ENCODE data around the gene SESTD1.
"Not testable (repeated sequence)": the region's sequence is repeated elsewhere in the genome, so short reads cannot be mapped to it uniquely, and the experiment has no call there.

Gene SESTD1

GRCh38 chr2:179098080-179098689 is 166.4 kb downstream of the SESTD1 start:
- Histone ChIP-seq H3K4me3 (ENCODE audit: low read depth, low read length) (no peak overlapping the region), H3K27me3 (ENCODE audit: insufficient read depth, low read depth, severe bottlenecking) (no peaks in the 10 kb centered on the region), H3K27ac (no peak overlapping the region), H3K9me3 (ENCODE audit: severe bottlenecking) (peaks cover 1% of the 10 kb centered on the region), H3K36me3 (no peaks in the 10 kb centered on the region)
- TF ChIP-seq, protein P1, sequence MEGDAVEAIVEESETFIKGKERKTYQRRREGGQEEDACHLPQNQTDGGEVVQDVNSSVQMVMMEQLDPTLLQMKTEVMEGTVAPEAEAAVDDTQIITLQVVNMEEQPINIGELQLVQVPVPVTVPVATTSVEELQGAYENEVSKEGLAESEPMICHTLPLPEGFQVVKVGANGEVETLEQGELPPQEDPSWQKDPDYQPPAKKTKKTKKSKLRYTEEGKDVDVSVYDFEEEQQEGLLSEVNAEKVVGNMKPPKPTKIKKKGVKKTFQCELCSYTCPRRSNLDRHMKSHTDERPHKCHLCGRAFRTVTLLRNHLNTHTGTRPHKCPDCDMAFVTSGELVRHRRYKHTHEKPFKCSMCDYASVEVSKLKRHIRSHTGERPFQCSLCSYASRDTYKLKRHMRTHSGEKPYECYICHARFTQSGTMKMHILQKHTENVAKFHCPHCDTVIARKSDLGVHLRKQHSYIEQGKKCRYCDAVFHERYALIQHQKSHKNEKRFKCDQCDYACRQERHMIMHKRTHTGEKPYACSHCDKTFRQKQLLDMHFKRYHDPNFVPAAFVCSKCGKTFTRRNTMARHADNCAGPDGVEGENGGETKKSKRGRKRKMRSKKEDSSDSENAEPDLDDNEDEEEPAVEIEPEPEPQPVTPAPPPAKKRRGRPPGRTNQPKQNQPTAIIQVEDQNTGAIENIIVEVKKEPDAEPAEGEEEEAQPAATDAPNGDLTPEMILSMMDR (IDR thresholded peaks at IDR 0.05; ENCODE audit: low read depth, low read length): no peak
- DNase-seq: no peak

GRCh38 chr2:179097131-179097530 is 167.5 kb downstream of the SESTD1 start:
- Histone ChIP-seq H3K9me3 (ENCODE audit: severe bottlenecking) (peaks cover 8% of the 10 kb centered on the region), H3K27ac (no peak overlapping the region), H3K36me3 (no peaks in the 10 kb centered on the region), H3K4me3 (ENCODE audit: low read depth, low read length) (no peak overlapping the region), H3K27me3 (ENCODE audit: insufficient read depth, low read depth, severe bottlenecking) (no peaks in the 10 kb centered on the region)
- TF ChIP-seq, protein P1 (IDR thresholded peaks at IDR 0.05; ENCODE audit: low read depth, low read length): no peak
- no peak for DNase-seq

- no peaks in the 10 kb centered on the region for H3K27me3 ChIP-seq (ENCODE audit: insufficient read depth, low read depth, severe bottlenecking)
These were observed 168.5 kb downstream of the SESTD1 start for GRCh38 chr2:179096090-179096489.

GRCh38 chr2:179092912-179093311 is 171.7 kb downstream of the SESTD1 start:
- not testable (repeated sequence) for H3K4me3 ChIP-seq (ENCODE audit: low read depth, low read length); H3K36me3 ChIP-seq; DNase-seq; H3K27me3 ChIP-seq (ENCODE audit: insufficient read depth, low read depth, severe bottlenecking); H3K27ac ChIP-seq; H3K9me3 ChIP-seq (ENCODE audit: severe bottlenecking)

More at GRCh38 chr2:179096090-179096489, 168.5 kb downstream of the SESTD1 start:
- no peak overlapping the region for H3K27ac ChIP-seq
- TF ChIP-seq, protein P1 (IDR thresholded peaks at IDR 0.05; ENCODE audit: low read depth, low read length): no peak
- H3K36me3 ChIP-seq: no peaks in the 10 kb centered on the region
- H3K9me3 ChIP-seq (ENCODE audit: severe bottlenecking): peaks cover 8% of the 10 kb centered on the region
- DNase-seq: no peak
- H3K4me3 ChIP-seq (ENCODE audit: low read depth, low read length): no peak overlapping the region

GRCh38 chr2:179082697-179083096 is 181.9 kb downstream of the SESTD1 start:
- TF ChIP-seq, protein P1 (IDR thresholded peaks at IDR 0.05; ENCODE audit: low read depth, low read length): no peak
- Histone ChIP-seq H3K9me3 (ENCODE audit: severe bottlenecking) (peaks cover 3% of the 10 kb centered on the region), H3K36me3 (no peaks in the 10 kb centered on the region), H3K27ac (no peak overlapping the region), H3K4me3 (ENCODE audit: low read depth, low read length) (no peak overlapping the region), H3K27me3 (ENCODE audit: insufficient read depth, low read depth, severe bottlenecking) (no peaks in the 10 kb centered on the region)
- DNase-seq: no peak

- Histone ChIP-seq H3K9me3 (ENCODE audit: severe bottlenecking) (peaks cover 3% of the 10 kb centered on the region), H3K36me3 (no peaks in the 10 kb centered on the region), H3K4me3 (ENCODE audit: low read depth, low read length) (no peak overlapping the region), H3K27ac (no peak overlapping the region), H3K27me3 (ENCODE audit: insufficient read depth, low read depth, severe bottlenecking) (no peaks in the 10 kb centered on the region)
- no peak for DNase-seq
- TF ChIP-seq, protein P1 (IDR thresholded peaks at IDR 0.05; ENCODE audit: low read depth, low read length): no peak
These were observed 182.7 kb downstream of the SESTD1 start for GRCh38 chr2:179081954-179082353.

Measured in WERI-Rb-1 (cell line).